Kidney epithelial cell (primary cell): ENCODE results near the gene LITAFD. TPM values are rescaled to one million over a fixed set of nuclear protein-coding genes. Genes with fewer than 3 reads are reported as not detected.
A peak's percentile ranks its signal among the peaks of the same experiment; 100 is the strongest.

Experiments
- DNase-seq: peaks from one replicate; pipeline ENCODE4 v3.0.0-alpha.2; 2010; ENCODE audit warnings: low read depth
- H3K27me3 ChIP-seq: 2 replicates; pipeline ENCODE4 v1.6.0; 2011; ENCODE audit warnings: low read length; ENCODE audit not compliant: control insufficient read depth, insufficient read depth
- H3K36me3 ChIP-seq: 2 replicates; pipeline ENCODE4 v1.5.1; 2011; ENCODE audit warnings: low read length; ENCODE audit not compliant: control insufficient read depth, insufficient read depth
- H3K4me3 ChIP-seq: 2 replicates; pipeline ENCODE4 v1.5.1; 2011; ENCODE audit warnings: low read depth, mild to moderate bottlenecking, control low read depth, low read length
- CTCF ChIP-seq: IDR thresholded peaks from 2 replicates; pipeline ENCODE4 v1.5.1; 2011; ENCODE audit warnings: mild to moderate bottlenecking, moderate library complexity, low read length, control low read depth, inconsistent platforms; ENCODE audit not compliant: insufficient read depth, poor library complexity, severe bottlenecking
- total RNA-seq: library from RNA; depleted of rRNA; stranded (reverse); fragments of >200 nt; gene quantifications from 2 replicates; pipeline ENCODE4 v1.2.3, GENCODE V29; 2015

LITAFD gene
- total RNA-seq, 1 donor from 2014 or later, result not detected

- no peak for TF ChIP-seq CTCF
- H3K4me3 ChIP-seq, result no peak overlapping the region
- no peak for DNase-seq
Observed at GRCh38 chr16:8877894-8878522, 4.1 kb upstream of the LITAFD start.

GRCh38 chr16:8878523-8878911 is 3.6 kb upstream of the LITAFD start:
- Histone ChIP-seq H3K4me3 (no peak overlapping the region), H3K36me3 (no peaks in the 10 kb centered on the region), H3K27me3 (no peaks in the 10 kb centered on the region)
- no peak for TF ChIP-seq CTCF
- peak; percentile 65 for DNase-seq

More at GRCh38 chr16:8877894-8878522, 4.1 kb upstream of the LITAFD start:
- no peaks in the 10 kb centered on the region for H3K27me3 ChIP-seq
- no peaks in the 10 kb centered on the region for H3K36me3 ChIP-seq

- no peak for TF ChIP-seq CTCF
Observed at GRCh38 chr16:8880839-8881510, 1.2 kb upstream of the LITAFD start.

GRCh38 chr16:8882725-8883377 is 700 bp downstream of the LITAFD start:
- H3K36me3 ChIP-seq, result peaks cover 2% of the 10 kb centered on the region
- H3K4me3 ChIP-seq, result no peak overlapping the region
- H3K27me3 ChIP-seq, result no peaks in the 10 kb centered on the region
- TF ChIP-seq CTCF, result no peak
- DNase-seq, result no peak

More at GRCh38 chr16:8880839-8881510, 1.2 kb upstream of the LITAFD start:
- no peak for DNase-seq
- Histone ChIP-seq H3K27me3 (no peaks in the 10 kb centered on the region), H3K4me3 (no peak overlapping the region), H3K36me3 (no peaks in the 10 kb centered on the region)

GRCh38 chr16:8885674-8886592 is 3.8 kb downstream of the LITAFD start:
- H3K27me3 ChIP-seq, result no peaks in the 10 kb centered on the region
- H3K36me3 ChIP-seq, result peaks cover 6% of the 10 kb centered on the region
- no peak overlapping the region for H3K4me3 ChIP-seq
- TF ChIP-seq CTCF, result peak; percentile 22
- no peak for DNase-seq
